H9 (cell line): ENCODE measurements around the gene SUN1. TPM values are rescaled to one million over a fixed set of nuclear protein-coding genes. Genes with fewer than 3 reads are reported as not detected.

Experiments
- DNase-seq: peaks from one replicate; pipeline ENCODE4 v3.0.0-alpha.2; 2017
- H2AFZ ChIP-seq: one replicate; pipeline ENCODE4 v1.6.1; 2013; ENCODE audit warnings: mild to moderate bottlenecking, low read length, control low read depth, moderate library complexity
- H2AK5ac ChIP-seq: 2 replicates; pipeline ENCODE4 v1.6.1; 2013; ENCODE audit warnings: low read length, control low read depth, mixed read lengths; ENCODE audit not compliant: insufficient read length
- H2BK120ac ChIP-seq: one replicate; pipeline ENCODE4 v1.6.1; 2013; ENCODE audit warnings: low read depth, mild to moderate bottlenecking, low read length, control low read depth, inconsistent platforms; ENCODE audit not compliant: poor library complexity, severe bottlenecking
- H2BK12ac ChIP-seq: 2 replicates; pipeline ENCODE4 v1.6.1; 2013; ENCODE audit warnings: low read length, control low read depth, mixed read lengths, low read depth; ENCODE audit not compliant: insufficient read length
- H2BK15ac ChIP-seq: 2 replicates; pipeline ENCODE4 v1.6.1; 2013; ENCODE audit warnings: low read depth, low read length, control low read depth
- H2BK20ac ChIP-seq: one replicate; pipeline ENCODE4 v1.6.1; 2013; ENCODE audit warnings: low read depth, mild to moderate bottlenecking, low read length, control low read depth, inconsistent platforms; ENCODE audit not compliant: poor library complexity, severe bottlenecking
- H2BK5ac ChIP-seq: 2 replicates; pipeline ENCODE4 v1.6.1; 2013; ENCODE audit warnings: low read length, control low read depth, mixed read lengths; ENCODE audit not compliant: insufficient read length
- H3K14ac ChIP-seq: 2 replicates; pipeline ENCODE4 v1.6.1; 2013; ENCODE audit warnings: low read length, control low read depth; ENCODE audit not compliant: insufficient read depth
- H3K18ac ChIP-seq: 2 replicates; pipeline ENCODE4 v1.6.1; 2013; ENCODE audit warnings: low read depth, mild to moderate bottlenecking, mixed read lengths, low read length, control low read depth; ENCODE audit not compliant: insufficient read length
- H3K23ac ChIP-seq: 2 replicates; pipeline ENCODE4 v1.6.1; 2013; ENCODE audit warnings: low read length, control low read depth, mixed read lengths, low read depth; ENCODE audit not compliant: insufficient read length
- H3K23me2 ChIP-seq: 2 replicates; pipeline ENCODE4 v1.6.1; 2013; ENCODE audit warnings: low read depth, mild to moderate bottlenecking, mixed read lengths, low read length, control low read depth; ENCODE audit not compliant: insufficient read length, poor library complexity, severe bottlenecking
- H3K27ac ChIP-seq: 2 replicates; pipeline ENCODE4 v1.5.1; 2013; ENCODE audit warnings: low read length, control low read depth, mixed read lengths, low read depth; ENCODE audit not compliant: insufficient read length
- H3K27me3 ChIP-seq: 2 replicates; pipeline ENCODE4 v1.6.1; 2013; ENCODE audit warnings: low read length, control low read depth, inconsistent platforms; ENCODE audit not compliant: insufficient read depth
- H3K4ac ChIP-seq: 2 replicates; pipeline ENCODE4 v1.6.1; 2013; ENCODE audit warnings: low read depth, mild to moderate bottlenecking, control low read depth, inconsistent platforms, low read length, moderate library complexity
- H3K4me1 ChIP-seq: 2 replicates; pipeline ENCODE4 v1.6.1; 2013; ENCODE audit warnings: low read length, control low read depth, inconsistent platforms; ENCODE audit not compliant: insufficient read depth
- H3K4me2 ChIP-seq: 2 replicates; pipeline ENCODE4 v1.6.1; 2013; ENCODE audit warnings: low read length, control low read depth, mixed read lengths; ENCODE audit not compliant: insufficient read length, insufficient read depth
- H3K56ac ChIP-seq: 2 replicates; pipeline ENCODE4 v1.6.1; 2013; ENCODE audit warnings: low read depth, mild to moderate bottlenecking, mixed read lengths, low read length, control low read depth; ENCODE audit not compliant: insufficient read length
- H3K79me1 ChIP-seq: 2 replicates; pipeline ENCODE4 v1.6.1; 2013; ENCODE audit warnings: low read depth, mild to moderate bottlenecking, moderate library complexity, low read length, control low read depth, inconsistent platforms; ENCODE audit not compliant: insufficient read depth, poor library complexity, severe bottlenecking
- H3K79me2 ChIP-seq: 2 replicates; pipeline ENCODE4 v1.6.1; 2013; ENCODE audit warnings: low read length, control low read depth, inconsistent platforms; ENCODE audit not compliant: insufficient read depth
- H3K9ac ChIP-seq: 2 replicates; pipeline ENCODE4 v1.6.1; 2013; ENCODE audit warnings: low read length, control low read depth, mixed read lengths; ENCODE audit not compliant: insufficient read length; ENCODE audit errors: extremely low read depth
- H3K9me3 ChIP-seq: one replicate; pipeline ENCODE4 v1.6.1; 2013; ENCODE audit warnings: low read depth, low read length, inconsistent platforms; ENCODE audit not compliant: control insufficient read depth
- H3T11ph ChIP-seq: one replicate; pipeline ENCODE4 v1.6.1; 2013; ENCODE audit warnings: mild to moderate bottlenecking, low read length, control low read depth, inconsistent platforms
- H4K20me1 ChIP-seq: one replicate; pipeline ENCODE4 v1.6.1; 2013; ENCODE audit not compliant: control insufficient read depth, insufficient read length, insufficient read depth
- H4K5ac ChIP-seq: 2 replicates; pipeline ENCODE4 v1.6.1; 2013; ENCODE audit warnings: low read depth, mild to moderate bottlenecking, mixed read lengths, low read length, control low read depth; ENCODE audit not compliant: insufficient read length
- H4K8ac ChIP-seq: replicated peaks from 2 replicates; pipeline ENCODE4 v1.6.1; 2013; ENCODE audit warnings: low read length, control low read depth, mixed read lengths, low read depth; ENCODE audit not compliant: insufficient read length
- H4K91ac ChIP-seq: 2 replicates; pipeline ENCODE4 v1.6.1; 2013; ENCODE audit warnings: low read depth, mild to moderate bottlenecking, moderate library complexity, mixed read lengths, low read length, control low read depth; ENCODE audit not compliant: insufficient read length
- H3K27ac Mint-ChIP-seq, 3 experiments: 2 replicates in 2 of 3; 3 replicates in 1 of 3; pipeline ENCODE4 v1.8.0; 2020 to 2021; ENCODE audit warnings: mixed read lengths in 3 of 3, mild to moderate bottlenecking in 1 of 3, moderate library complexity in 1 of 3
- H3K27me3 Mint-ChIP-seq: 2 replicates; pipeline ENCODE4 v1.8.0; 2021; ENCODE audit warnings: low read depth, mild to moderate bottlenecking, moderate library complexity, mixed read lengths
- H3K36me3 Mint-ChIP-seq, 3 experiments: 2 replicates in 2 of 3; 3 replicates in 1 of 3; pipeline ENCODE4 v1.8.0; 2020 to 2021; ENCODE audit warnings: low read depth in 3 of 3, mixed read lengths in 3 of 3; ENCODE audit not compliant: insufficient read depth in 1 of 3
- H3K4me1 Mint-ChIP-seq, 2 experiments: 2 replicates each; pipeline ENCODE4 v1.8.0; 2020; ENCODE audit warnings: mixed read lengths in 2 of 2
- H3K4me3 Mint-ChIP-seq, 2 experiments: 2 replicates in 1 of 2; 3 replicates in 1 of 2; pipeline ENCODE4 v1.8.0; 2020 to 2021; ENCODE audit warnings: mild to moderate bottlenecking in 2 of 2, mixed read lengths in 2 of 2, moderate library complexity in 1 of 2
- H3K9me3 Mint-ChIP-seq, 2 experiments: 2 replicates in 1 of 2; 3 replicates in 1 of 2; pipeline ENCODE4 v1.8.0; 2020; ENCODE audit warnings: mild to moderate bottlenecking in 2 of 2, mixed read lengths in 2 of 2, moderate library complexity in 1 of 2
- CTCF ChIP-seq: fragments of 200-600 bp; sonication (generic); conservative IDR thresholded peaks from 3 replicates; pipeline ENCODE4 v1.8.0; 2021; ENCODE audit warnings: antibody characterized with exemption, mild to moderate bottlenecking
- WGBS: extraction: QIAGEN DNeasy Blood & Tissue Kit; methylation state at CpG from one replicate; pipeline ENCODE4 v1.1.7; 2013; ENCODE audit warnings: missing lambda C conversion rate, low lambda C conversion rate, mixed read lengths; ENCODE audit not compliant: insufficient read length; ENCODE audit errors: extremely low coverage; 5-methylcytosine and 5-hydroxymethylcytosine counted together
- total RNA-seq: library from RNA; stranded (reverse); gene quantifications from 2 replicates; pipeline ENCODE4 v1.2.1, GENCODE V29; 2021

The SUN1 gene
- total RNA-seq, 1 experiment from 2014 or later: 118 TPM

DNA sequence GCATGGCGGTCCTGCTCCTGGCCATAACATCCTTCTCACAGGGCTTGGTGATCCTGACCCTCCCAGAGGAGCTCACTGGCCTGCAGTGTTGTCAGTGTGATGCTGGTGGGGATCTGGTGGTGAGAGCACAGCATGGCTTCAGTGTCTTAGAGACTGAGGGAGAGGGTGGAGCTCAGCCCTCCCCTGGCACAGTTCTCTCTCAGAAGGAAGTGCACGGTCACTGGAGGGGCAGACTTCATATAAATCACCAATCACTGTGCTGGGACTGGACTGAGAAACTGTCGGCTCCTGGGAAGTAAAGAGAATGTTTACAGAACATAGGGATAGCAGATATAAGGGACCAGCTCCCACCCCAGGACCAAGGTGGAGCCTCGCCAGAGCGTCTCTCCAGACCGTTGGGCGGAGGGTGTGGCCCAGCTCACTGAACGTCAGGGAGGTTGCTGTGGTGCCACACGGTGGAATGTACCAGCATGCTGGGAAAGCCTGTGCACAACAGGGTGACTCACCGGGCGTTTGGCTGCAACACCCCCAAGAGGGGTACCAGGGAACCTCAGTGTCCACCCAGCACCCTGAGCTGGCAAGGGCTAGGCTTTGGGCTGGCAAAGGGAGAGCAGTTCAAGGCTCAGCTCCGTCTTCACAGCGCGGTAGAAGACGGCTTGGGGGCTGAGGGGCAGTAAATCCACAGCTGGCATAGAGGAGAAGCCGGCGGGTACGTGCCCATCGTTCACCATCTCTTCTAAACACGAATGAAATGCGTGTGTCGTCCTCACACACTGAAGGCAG lies 35.3 kb downstream of the SUN1 start:
- H3K4ac ChIP-seq: no peak overlapping the region
- no peak overlapping the region for H3K23ac ChIP-seq
- H3K27ac ChIP-seq: no peak overlapping the region
- no peaks in the 10 kb centered on the region for H3K79me2 ChIP-seq
- no peak overlapping the region for H2AFZ ChIP-seq
- Mint-ChIP-seq H3K4me3 (no peak overlapping the region), H3K27ac (peak overlapping the region in 2 of 3 experiments; percentile 29 to 32; a peak in 3 of 7 replicates), H3K9me3 (no peaks in the 10 kb centered on the region; a peak in 1 of 5 replicates), H3K36me3 (peaks cover 52 to 83% (median 82%) of the 10 kb centered on the region in 3 experiments), H3K4me1 (no peaks in the 10 kb centered on the region), H3K27me3 (no peaks in the 10 kb centered on the region)
- no peak overlapping the region for H3K18ac ChIP-seq
- no peaks in the 10 kb centered on the region for H3K23me2 ChIP-seq
- no peak overlapping the region for H3K9ac ChIP-seq
- H4K5ac ChIP-seq: no peak overlapping the region
- H4K20me1 ChIP-seq: no peaks in the 10 kb centered on the region
- no peak overlapping the region for H3T11ph ChIP-seq
- no peaks in the 10 kb centered on the region for H3K4me1 ChIP-seq
- H2BK12ac ChIP-seq: no peak overlapping the region
- H4K91ac ChIP-seq: no peak overlapping the region
- H2BK5ac ChIP-seq: no peak overlapping the region
- H2AK5ac ChIP-seq: no peak overlapping the region
- no peak overlapping the region for H4K8ac ChIP-seq
- H3K27me3 ChIP-seq: no peaks in the 10 kb centered on the region
- no peak overlapping the region for H3K56ac ChIP-seq
- no peak for TF ChIP-seq CTCF
- no peak overlapping the region for H3K14ac ChIP-seq
- WGBS: no CpG with 5 or more reads among the region's 22 CpGs
- no peak overlapping the region for H2BK15ac ChIP-seq
- no peak overlapping the region for H2BK120ac ChIP-seq
- DNase-seq: no peak
- H3K4me2 ChIP-seq: no peak overlapping the region
- no peaks in the 10 kb centered on the region for H3K9me3 ChIP-seq
- H3K79me1 ChIP-seq: no peaks in the 10 kb centered on the region
- no peak overlapping the region for H2BK20ac ChIP-seq
